Right atrium auricular region (tissue), 2 donors: ENCODE data around the gene OR51F2. TPM values are rescaled to one million over a fixed set of nuclear protein-coding genes. Genes with fewer than 3 reads are reported as not detected.
"Not testable (repeated sequence)": the region's sequence is repeated elsewhere in the genome, so short reads cannot be mapped to it uniquely, and the experiment has no call there.

Experiments
- DNase-seq: peaks from one replicate; pipeline ENCODE4 v3.0.0-alpha.2; 2019; ENCODE audit warnings: low spot score
- H3K27ac ChIP-seq, 2 donors: fragments of 200-600 bp; sonication (generic); 1 replicate in 1 of 2; 2 replicates in 1 of 2; pipeline ENCODE4 v1.5.1; 2016 to 2019
- H3K27me3 ChIP-seq, 2 donors: fragments of 200-600 bp; sonication (generic); one replicate each; pipeline versions ENCODE4 v1.5.1 to v1.6.0; 2017 to 2019
- H3K36me3 ChIP-seq: fragments of 200-600 bp; sonication (generic); one replicate; pipeline ENCODE4 v1.5.1; 2016
- H3K4me1 ChIP-seq, 2 donors: fragments of 200-600 bp; sonication (generic); one replicate each; pipeline versions ENCODE4 v1.5.1 to v1.6.0; 2017 to 2019
- H3K4me3 ChIP-seq, 2 donors: fragments of 200-600 bp; sonication (generic); 1 replicate in 1 of 2; 2 replicates in 1 of 2; pipeline ENCODE4 v1.5.1; 2017 to 2019; ENCODE audit warnings: mild to moderate bottlenecking in 1 of 2, moderate library complexity in 1 of 2
- H3K9me3 ChIP-seq, 2 donors: fragments of 200-600 bp; sonication (generic); one replicate each; pipeline ENCODE4 v1.5.1; 2019
- total RNA-seq, 2 donors: library from RNA; depleted of rRNA; stranded (reverse); fragments of >200 nt; gene quantifications; one replicate each; pipeline ENCODE4 v1.1.0, GENCODE V29; 2016
- TF ChIP-seq, protein P1 (sequence below), 2 donors: fragments of 200-600 bp; sonication (generic); IDR thresholded peaks; one replicate each; pipeline ENCODE4 v1.5.1; 2019; ENCODE audit warnings: antibody characterized with exemption in 2 of 2

Gene OR51F2, protein sequence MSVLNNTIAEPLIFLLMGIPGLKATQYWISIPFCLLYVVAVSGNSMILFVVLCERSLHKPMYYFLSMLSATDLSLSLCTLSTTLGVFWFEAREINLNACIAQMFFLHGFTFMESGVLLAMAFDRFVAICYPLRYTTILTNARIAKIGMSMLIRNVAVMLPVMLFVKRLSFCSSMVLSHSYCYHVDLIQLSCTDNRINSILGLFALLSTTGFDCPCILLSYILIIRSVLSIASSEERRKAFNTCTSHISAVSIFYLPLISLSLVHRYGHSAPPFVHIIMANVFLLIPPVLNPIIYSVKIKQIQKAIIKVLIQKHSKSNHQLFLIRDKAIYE
- total RNA-seq: not detected

DNA sequence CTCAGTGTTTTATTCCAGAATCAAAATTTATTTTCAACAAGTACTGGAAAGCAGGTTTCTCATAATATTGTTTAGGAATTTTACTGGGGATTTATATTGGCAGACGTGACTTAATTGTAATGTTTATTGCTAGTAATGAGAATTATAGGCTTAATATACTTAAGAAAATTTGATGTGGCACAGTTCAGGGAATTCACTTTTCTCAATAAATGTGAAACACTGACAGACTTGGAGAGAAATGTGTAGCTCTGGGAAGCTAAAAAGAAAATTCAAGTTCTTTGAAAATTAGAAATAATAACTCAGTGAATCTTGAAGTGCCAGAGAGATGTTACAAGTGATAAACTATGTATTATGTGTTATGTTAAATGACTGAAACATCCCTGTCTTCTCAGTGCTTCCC, at the start of gene OR51F2:
OR51F2 (plus strand) TSS at position 301 of the 400 bp plus-strand sequence. CDS start 101 bp downstream, outside the sequence.
- no peak within 1 kb of the TSS for H3K27ac ChIP-seq
- no peaks in the 10 kb centered on the region for H3K9me3 ChIP-seq
- H3K4me1 ChIP-seq: no peaks in the 10 kb centered on the region
- H3K27me3 ChIP-seq: no peaks in the 10 kb centered on the region
- TF ChIP-seq, protein P1, sequence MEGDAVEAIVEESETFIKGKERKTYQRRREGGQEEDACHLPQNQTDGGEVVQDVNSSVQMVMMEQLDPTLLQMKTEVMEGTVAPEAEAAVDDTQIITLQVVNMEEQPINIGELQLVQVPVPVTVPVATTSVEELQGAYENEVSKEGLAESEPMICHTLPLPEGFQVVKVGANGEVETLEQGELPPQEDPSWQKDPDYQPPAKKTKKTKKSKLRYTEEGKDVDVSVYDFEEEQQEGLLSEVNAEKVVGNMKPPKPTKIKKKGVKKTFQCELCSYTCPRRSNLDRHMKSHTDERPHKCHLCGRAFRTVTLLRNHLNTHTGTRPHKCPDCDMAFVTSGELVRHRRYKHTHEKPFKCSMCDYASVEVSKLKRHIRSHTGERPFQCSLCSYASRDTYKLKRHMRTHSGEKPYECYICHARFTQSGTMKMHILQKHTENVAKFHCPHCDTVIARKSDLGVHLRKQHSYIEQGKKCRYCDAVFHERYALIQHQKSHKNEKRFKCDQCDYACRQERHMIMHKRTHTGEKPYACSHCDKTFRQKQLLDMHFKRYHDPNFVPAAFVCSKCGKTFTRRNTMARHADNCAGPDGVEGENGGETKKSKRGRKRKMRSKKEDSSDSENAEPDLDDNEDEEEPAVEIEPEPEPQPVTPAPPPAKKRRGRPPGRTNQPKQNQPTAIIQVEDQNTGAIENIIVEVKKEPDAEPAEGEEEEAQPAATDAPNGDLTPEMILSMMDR (IDR thresholded peaks at IDR 0.05): no peak
- H3K4me3 ChIP-seq: no peak within 1 kb of the TSS
- H3K36me3 ChIP-seq: no peaks in the 10 kb centered on the region
- no peak for DNase-seq

DNA sequence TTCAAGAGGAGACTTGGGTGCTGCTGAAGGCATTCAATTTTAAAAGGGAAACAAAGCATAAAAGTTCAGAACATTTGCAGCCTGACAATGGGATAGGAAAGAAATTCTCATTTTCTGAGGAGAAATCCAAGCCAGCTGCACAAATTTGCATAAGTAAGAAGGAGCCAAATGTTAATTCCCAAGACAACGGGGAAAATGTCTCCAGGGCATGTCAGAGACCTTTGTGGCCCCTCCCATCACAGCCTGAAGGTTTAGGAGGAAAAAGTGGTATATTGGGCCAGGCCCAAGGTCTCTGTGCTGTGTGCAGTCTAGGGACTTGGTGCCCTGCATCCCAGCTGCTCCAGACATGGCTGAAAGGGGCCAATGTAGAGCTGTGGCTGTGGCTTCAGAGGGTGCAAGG, 38.7 kb upstream of the OR51F2 start:
- Histone ChIP-seq H3K27me3 (no peaks in the 10 kb centered on the region), H3K36me3 (no peaks in the 10 kb centered on the region), H3K4me1 (no peaks in the 10 kb centered on the region), H3K27ac (no peak overlapping the region), H3K9me3 (no peaks in the 10 kb centered on the region), H3K4me3 (no peak overlapping the region)
- TF ChIP-seq, protein P1 (IDR thresholded peaks at IDR 0.05): no peak
- no peak for DNase-seq

DNA sequence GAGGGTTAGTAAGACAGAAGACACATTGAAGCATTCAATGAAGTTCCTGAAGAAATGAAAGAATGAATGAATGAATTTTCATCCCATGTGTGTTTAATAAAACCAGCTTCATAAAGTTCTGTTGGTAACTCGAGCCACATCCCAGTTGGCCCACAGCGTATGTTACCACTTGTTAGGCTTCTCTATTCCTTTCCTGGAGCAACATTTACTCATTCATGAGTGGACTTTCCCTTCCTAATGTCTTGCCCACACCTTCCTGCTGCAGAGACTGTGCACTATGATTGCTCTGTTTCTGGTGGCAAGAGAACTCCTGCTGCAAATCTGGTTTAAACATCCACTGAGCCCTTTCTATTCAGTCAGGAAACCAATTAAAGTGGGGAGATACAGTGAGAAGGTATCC, 23.9 kb upstream of the OR51F2 start:
- H3K4me3 ChIP-seq: no peak overlapping the region
- H3K27ac ChIP-seq: no peak overlapping the region
- H3K4me1 ChIP-seq: no peaks in the 10 kb centered on the region
- no peaks in the 10 kb centered on the region for H3K27me3 ChIP-seq
- TF ChIP-seq, protein P1 (IDR thresholded peaks at IDR 0.05): no peak
- DNase-seq: no peak
- H3K9me3 ChIP-seq: no peaks in the 10 kb centered on the region
- no peaks in the 10 kb centered on the region for H3K36me3 ChIP-seq

DNA sequence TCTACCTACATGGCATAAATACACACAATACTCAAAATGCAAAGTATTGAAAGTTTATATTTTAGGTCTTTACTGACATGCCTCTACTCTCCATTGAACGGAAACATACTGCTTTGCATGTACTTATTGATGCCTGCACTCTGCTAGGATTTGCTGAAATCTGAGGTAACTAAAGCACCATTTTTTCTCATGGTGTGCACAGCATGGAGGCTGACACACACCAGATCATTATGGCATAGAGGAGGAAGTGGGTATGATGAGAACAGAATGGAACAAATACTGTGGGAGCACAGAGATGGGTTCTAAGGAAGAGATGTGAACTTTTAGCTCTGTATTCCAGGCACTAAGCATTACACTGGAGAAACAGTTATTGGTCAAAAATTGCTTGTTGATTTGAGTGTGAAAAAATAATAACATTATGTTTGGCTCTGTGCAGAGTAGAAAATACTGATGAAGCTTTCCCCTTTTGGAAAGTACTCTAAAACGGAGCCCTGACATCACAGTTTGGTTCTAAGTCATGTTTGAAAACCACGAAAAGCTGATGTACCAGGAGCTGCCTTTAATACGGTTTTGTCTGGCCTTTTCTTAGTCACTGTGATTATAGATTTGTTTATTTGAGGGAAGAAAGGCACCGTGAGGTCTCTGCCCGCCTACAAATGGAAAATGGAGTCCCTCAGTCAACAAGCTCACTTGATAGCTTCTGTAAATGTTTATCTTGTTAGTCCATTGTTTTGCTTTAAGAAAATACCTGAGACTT, 22.5 kb upstream of the OR51F2 start:
- Histone ChIP-seq H3K9me3 (no peaks in the 10 kb centered on the region), H3K27ac (no peak overlapping the region), H3K4me1 (no peaks in the 10 kb centered on the region), H3K36me3 (no peaks in the 10 kb centered on the region), H3K4me3 (no peak overlapping the region), H3K27me3 (no peaks in the 10 kb centered on the region)
- TF ChIP-seq, protein P1 (IDR thresholded peaks at IDR 0.05): no peak
- no peak for DNase-seq

DNA sequence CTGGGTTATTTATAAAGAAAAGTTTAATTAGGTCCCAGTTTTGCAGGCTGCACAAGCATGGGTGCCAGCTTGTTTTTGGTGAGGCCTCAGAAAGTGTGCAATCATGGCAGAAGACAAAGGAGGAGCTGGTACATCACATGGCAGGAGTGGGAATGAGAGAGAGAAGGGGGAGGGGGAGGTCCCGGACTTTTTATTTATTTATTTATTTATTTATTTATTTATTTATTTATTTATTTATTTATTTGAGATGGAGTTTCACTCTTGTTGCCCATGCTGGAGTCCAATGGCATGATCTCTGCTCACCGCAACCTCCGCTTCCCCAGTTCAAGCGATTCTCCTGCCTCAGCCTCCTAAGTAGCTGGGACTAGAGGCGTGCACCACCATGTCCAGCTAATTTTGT, 19.8 kb upstream of the OR51F2 start:
- not testable (repeated sequence) for DNase-seq, H3K27me3 ChIP-seq, H3K27ac ChIP-seq, H3K4me1 ChIP-seq, H3K4me3 ChIP-seq, H3K36me3 ChIP-seq, H3K9me3 ChIP-seq

DNA sequence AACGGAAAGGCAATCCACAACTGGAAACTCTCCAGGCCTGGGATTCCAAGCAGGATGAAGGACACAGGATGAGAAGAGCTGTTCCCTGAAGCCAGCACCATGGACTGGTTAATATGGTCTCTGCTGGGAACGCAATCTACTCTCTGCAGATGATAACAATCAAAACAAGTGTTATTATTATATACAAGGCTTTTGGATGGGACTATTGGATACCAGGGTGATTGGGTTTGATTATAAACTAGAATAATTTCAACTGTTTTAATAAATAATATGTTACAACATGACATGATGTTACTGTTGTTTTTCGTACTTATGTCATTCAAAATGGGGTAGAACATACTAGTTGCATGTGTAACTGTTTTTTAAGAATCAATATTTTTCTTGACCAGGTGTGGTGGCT, 16.8 kb upstream of the OR51F2 start, which contains the start of gene OR52R1:
OR52R1 (minus strand) TSS at position 101 of the 400 bp plus-strand sequence; CDS start at position 101, 0 bp downstream.
- H3K4me3 ChIP-seq: no peak within 1 kb of the TSS
- H3K27ac ChIP-seq: no peak within 1 kb of the TSS
- no peaks in the 10 kb centered on the region for H3K36me3 ChIP-seq
- H3K27me3 ChIP-seq: no peaks in the 10 kb centered on the region
- H3K9me3 ChIP-seq: no peaks in the 10 kb centered on the region
- peaks cover 0 to 2% of the 10 kb centered on the region in 2 donors for H3K4me1 ChIP-seq
- TF ChIP-seq, protein P1 (IDR thresholded peaks at IDR 0.05): no peak
- DNase-seq: no peak
